T-helper 1 cell treated with Interleukin-12 subunit alpha and Interleukin-12 subunit beta and Interleukin-4 antibody, amounts not matched to agents 30 ng/mL and 1 ng/mL, for 36 hours (primary cell): Measurements from ENCODE around the gene SH2D6. TPM values are rescaled to one million over a fixed set of nuclear protein-coding genes. Genes with fewer than 3 reads are reported as not detected.

Experiments
- intact Hi-C: fragments of 100-400 bp; cut with micrococcal nuclease; formaldehyde crosslinking; loops from one replicate; pipeline ENCODE4 v1.15.1; 2024
- total RNA-seq: library from RNA; stranded (reverse); gene quantifications from 2 replicates; pipeline ENCODE4 v1.2.3, GENCODE V29; 2022

Gene SH2D6
- total RNA-seq, 1 donor from 2014 or later: 0.74 TPM

- intact Hi-C loops: loop anchor here (1.0 to 5.0 kb wide), 4 partner anchors 20 to 159 kb away; partner anchors contain the start of genes ELMOD3, RETSAT, RNF181 and SH2D6
These were observed 19.9 kb downstream of the SH2D6 start for GRCh38 chr2:85438201-85439024.

- intact Hi-C loops: loop anchor here (5.0 kb wide), 1 partner anchor 158 kb away; the partner anchor contains the start of gene RNF181
These were observed 20.5 kb downstream of the SH2D6 start for GRCh38 chr2:85439025-85439472.

- intact Hi-C loops: loop anchor here (5.0 kb wide), 1 partner anchor 158 kb away; the partner anchor contains the start of gene RNF181
These were observed 21.1 kb downstream of the SH2D6 start for GRCh38 chr2:85439569-85439968.

GRCh38 chr2:85439986-85440385, 21.5 kb downstream of the SH2D6 start:
- intact Hi-C loops: loop anchor here (5.0 kb wide), 1 partner anchor 157 kb away; the partner anchor contains the start of gene RNF181

GRCh38 chr2:85440729-85441128, 22.2 kb downstream of the SH2D6 start:
- intact Hi-C loops: no loop called here

GRCh38 chr2:85441864-85442263, 23.4 kb downstream of the SH2D6 start:
- intact Hi-C loops: no loop called here

GRCh38 chr2:85444629-85445172, 26.2 kb downstream of the SH2D6 start:
- intact Hi-C loops: no loop called here

GRCh38 chr2:85445316-85446295, 27.1 kb downstream of the SH2D6 start:
- intact Hi-C loops: no loop called here

GRCh38 chr2:85446296-85447221, 28.0 kb downstream of the SH2D6 start:
- intact Hi-C loops: no loop called here

GRCh38 chr2:85447222-85447585, 28.7 kb downstream of the SH2D6 start:
- intact Hi-C loops: no loop called here

- intact Hi-C loops: no loop called here
These were observed 30.1 kb downstream of the SH2D6 start for GRCh38 chr2:85448461-85449213.

GRCh38 chr2:85449214-85449588, 30.7 kb downstream of the SH2D6 start:
- intact Hi-C loops: no loop called here

- intact Hi-C loops: no loop called here
These were observed 33.7 kb downstream of the SH2D6 start for GRCh38 chr2:85452237-85452636.

GRCh38 chr2:85453571-85453970, 35.1 kb downstream of the SH2D6 start:
- intact Hi-C loops: no loop called here

- intact Hi-C loops: no loop called here
These were observed 37.1 kb downstream of the SH2D6 start for GRCh38 chr2:85455552-85456090.

GRCh38 chr2:85457043-85457442, 38.5 kb downstream of the SH2D6 start:
- intact Hi-C loops: no loop called here

GRCh38 chr2:85457877-85458316, 39.4 kb downstream of the SH2D6 start:
- intact Hi-C loops: no loop called here

GRCh38 chr2:85458601-85459563, 40.4 kb downstream of the SH2D6 start:
- intact Hi-C loops: no loop called here
